ENCODE measurements around the gene GALM. TPM values are rescaled to one million over a fixed set of nuclear protein-coding genes. Genes with fewer than 3 reads are reported as not detected.

Gene GALM
- polyA plus RNA-seq, 2 of the 4 experiments (the other 2 are of a cell fraction), result 33.4 to 34.2 TPM

DNA sequence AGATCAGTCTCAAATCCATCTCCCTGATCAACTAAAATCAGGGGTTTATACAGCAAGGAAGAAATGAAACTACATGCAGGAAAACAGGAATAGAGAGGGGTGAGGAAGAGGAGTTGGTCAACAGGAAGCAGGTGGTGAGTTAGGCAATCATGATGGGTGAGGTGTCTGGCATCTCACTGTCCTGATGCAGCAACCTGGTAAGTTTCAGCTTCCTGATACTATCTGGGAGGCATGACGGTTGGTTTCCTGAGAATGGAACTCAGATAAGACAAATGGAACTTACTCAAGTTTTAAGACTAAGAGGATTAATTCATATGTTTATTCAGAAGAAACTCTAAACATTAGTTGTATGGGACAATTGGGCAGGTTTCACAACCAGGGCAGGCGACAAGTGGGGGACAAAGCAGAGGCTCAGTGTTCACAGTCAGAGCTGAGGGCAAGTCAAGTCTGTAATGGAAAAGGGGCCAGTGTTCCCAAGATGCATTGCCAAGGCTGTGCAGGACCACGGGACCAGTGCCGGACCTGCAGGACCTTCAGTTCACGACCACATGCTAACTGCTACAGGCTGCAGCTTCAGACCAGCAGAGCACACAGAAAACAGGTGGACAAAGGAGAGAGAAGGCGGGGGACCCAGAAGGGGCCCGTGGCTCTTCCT is 17.7 kb upstream of the GALM start:
- ChIA-PET POLR2A (no interaction called here), CTCF (interaction anchor here (1.0 to 1.9 kb wide), 5 partner anchors 11 to 66 kb away, joined by 4 to 5 read pairs (median 5); no protein-coding TSS in a partner anchor)
- DNase-seq (ENCODE audit: low read depth in 1 of 2, low spot score in 1 of 2) (no peak), FAIRE-seq (no peak), ATAC-seq (no peak)
- no peak overlapping the region for H3K27ac ChIP-seq
- no peaks in the 10 kb centered on the region for H3K4me1 ChIP-seq
- no peaks in the 10 kb centered on the region for H3K9me3 ChIP-seq
- 0 out of 4 replicates have a peak, but pooled peaks of 1 of the 2 experiments have one; percentile 3 for TF ChIP-seq CEBPB (IDR thresholded peaks at IDR 0.05)
- TF ChIP-seq ZSCAN20 (CRISPR knock-in tag; IDR thresholded peaks at IDR 0.05), result no peak
- TF ChIP-seq, protein P1, sequence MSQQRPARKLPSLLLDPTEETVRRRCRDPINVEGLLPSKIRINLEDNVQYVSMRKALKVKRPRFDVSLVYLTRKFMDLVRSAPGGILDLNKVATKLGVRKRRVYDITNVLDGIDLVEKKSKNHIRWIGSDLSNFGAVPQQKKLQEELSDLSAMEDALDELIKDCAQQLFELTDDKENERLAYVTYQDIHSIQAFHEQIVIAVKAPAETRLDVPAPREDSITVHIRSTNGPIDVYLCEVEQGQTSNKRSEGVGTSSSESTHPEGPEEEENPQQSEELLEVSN (IDR thresholded peaks at IDR 0.05; ENCODE audit: borderline replicate concordance, low read depth), result no peak
- TF ChIP-seq RNF2 (IDR thresholded peaks at IDR 0.05; ENCODE audit: borderline replicate concordance, low read depth), result no peak
- TF ChIP-seq FOSL2 (IDR thresholded peaks at IDR 0.05), result no peak
- TF ChIP-seq FOSL2 (CRISPR knock-in tag; IDR thresholded peaks at IDR 0.05), result no peak
- TF ChIP-seq, protein P2, sequence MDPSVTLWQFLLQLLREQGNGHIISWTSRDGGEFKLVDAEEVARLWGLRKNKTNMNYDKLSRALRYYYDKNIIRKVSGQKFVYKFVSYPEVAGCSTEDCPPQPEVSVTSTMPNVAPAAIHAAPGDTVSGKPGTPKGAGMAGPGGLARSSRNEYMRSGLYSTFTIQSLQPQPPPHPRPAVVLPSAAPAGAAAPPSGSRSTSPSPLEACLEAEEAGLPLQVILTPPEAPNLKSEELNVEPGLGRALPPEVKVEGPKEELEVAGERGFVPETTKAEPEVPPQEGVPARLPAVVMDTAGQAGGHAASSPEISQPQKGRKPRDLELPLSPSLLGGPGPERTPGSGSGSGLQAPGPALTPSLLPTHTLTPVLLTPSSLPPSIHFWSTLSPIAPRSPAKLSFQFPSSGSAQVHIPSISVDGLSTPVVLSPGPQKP (IDR thresholded peaks at IDR 0.05; ENCODE audit: low read depth, low read length), result no peak
- no peak overlapping the region for H3K4me2 ChIP-seq
- no peak overlapping the region for H3K4me3 ChIP-seq
- WGBS (ENCODE audit: missing lambda C conversion rate), result 72% methylated on average over 7 of the region's 7 CpGs

DNA sequence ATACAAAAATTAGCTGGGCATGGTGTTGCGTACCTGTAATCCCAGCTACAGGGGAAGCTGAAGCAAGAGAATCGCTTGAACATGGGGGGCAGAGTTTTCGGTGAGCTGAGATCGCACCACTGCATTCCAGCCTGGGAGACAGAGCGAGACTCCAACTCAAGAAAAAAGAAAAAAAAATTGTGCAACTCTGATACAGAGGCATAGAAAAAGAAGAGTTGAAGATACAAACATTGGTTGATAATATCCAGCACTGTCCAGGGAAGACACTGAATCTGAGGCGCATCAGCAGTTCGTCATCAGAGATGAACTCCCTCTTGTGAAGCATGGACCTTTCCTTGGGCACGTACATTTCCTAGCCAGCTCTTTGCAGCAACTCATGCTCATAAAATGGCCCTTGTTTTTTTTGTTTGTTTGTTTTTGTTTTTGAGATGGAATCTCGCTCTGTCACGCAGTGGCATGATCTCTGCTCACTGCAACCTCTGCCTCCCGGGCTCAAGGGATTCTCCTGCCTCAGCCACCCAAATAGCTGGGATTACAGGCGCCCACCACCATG is 16.7 kb upstream of the GALM start:
- Histone ChIP-seq H3K4me2 (no peak overlapping the region), H3K27ac (no peak overlapping the region), H3K9me3 (no peaks in the 10 kb centered on the region), H3K4me3 (no peak overlapping the region), H3K4me1 (no peaks in the 10 kb centered on the region)
- CTCF ChIA-PET, result interaction anchor here (1.0 to 1.9 kb wide), 4 partner anchors 10 to 67 kb away, joined by 4 to 5 read pairs (median 4); no protein-coding TSS in a partner anchor
- WGBS (ENCODE audit: missing lambda C conversion rate), result 87% methylated on average over 12 of the region's 12 CpGs
- peak in 1 of 2 experiments; percentile 27; a peak in 2 of 6 replicates for ATAC-seq
- FAIRE-seq, result no peak
- TF ChIP-seq EP300 (IDR thresholded peaks at IDR 0.05), result no peak
- no peak for TF ChIP-seq BHLHE40 (IDR thresholded peaks at IDR 0.05; ENCODE audit: low read depth, low read length)
- TF ChIP-seq MYC (IDR thresholded peaks at IDR 0.05; ENCODE audit: borderline replicate concordance, low read length), result no peak
- no peak for TF ChIP-seq RARB (CRISPR knock-in tag; IDR thresholded peaks at IDR 0.05)
- no peak for TF ChIP-seq EHMT2 (IDR thresholded peaks at IDR 0.05; ENCODE audit: low read depth)
- TF ChIP-seq FOXS1 (CRISPR knock-in tag; IDR thresholded peaks at IDR 0.05), result no peak
- TF ChIP-seq, protein P3, sequence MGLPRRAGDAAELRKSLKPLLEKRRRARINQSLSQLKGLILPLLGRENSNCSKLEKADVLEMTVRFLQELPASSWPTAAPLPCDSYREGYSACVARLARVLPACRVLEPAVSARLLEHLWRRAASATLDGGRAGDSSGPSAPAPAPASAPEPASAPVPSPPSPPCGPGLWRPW (IDR thresholded peaks at IDR 0.05), result no peak
- no peak for TF ChIP-seq GATA3 (IDR thresholded peaks at IDR 0.05; ENCODE audit: borderline replicate concordance)
- no peak for TF ChIP-seq NR3C1 (IDR thresholded peaks at IDR 0.05)
- no peak for TF ChIP-seq ESRRA (IDR thresholded peaks at IDR 0.05; ENCODE audit: borderline replicate concordance, low read length)
- TF ChIP-seq MAFK (IDR thresholded peaks at IDR 0.05; ENCODE audit: partially characterized antibody), result no peak
- no peak for TF ChIP-seq FOSL2 (IDR thresholded peaks at IDR 0.05)
- TF ChIP-seq FOSL2 (CRISPR knock-in tag; IDR thresholded peaks at IDR 0.05), result no peak
- TF ChIP-seq FOSB (CRISPR knock-in tag; IDR thresholded peaks at IDR 0.05), result no peak
- no peak for TF ChIP-seq CHD2 (IDR thresholded peaks at IDR 0.05; ENCODE audit: low read length, partially characterized antibody)
- TF ChIP-seq, protein P4, sequence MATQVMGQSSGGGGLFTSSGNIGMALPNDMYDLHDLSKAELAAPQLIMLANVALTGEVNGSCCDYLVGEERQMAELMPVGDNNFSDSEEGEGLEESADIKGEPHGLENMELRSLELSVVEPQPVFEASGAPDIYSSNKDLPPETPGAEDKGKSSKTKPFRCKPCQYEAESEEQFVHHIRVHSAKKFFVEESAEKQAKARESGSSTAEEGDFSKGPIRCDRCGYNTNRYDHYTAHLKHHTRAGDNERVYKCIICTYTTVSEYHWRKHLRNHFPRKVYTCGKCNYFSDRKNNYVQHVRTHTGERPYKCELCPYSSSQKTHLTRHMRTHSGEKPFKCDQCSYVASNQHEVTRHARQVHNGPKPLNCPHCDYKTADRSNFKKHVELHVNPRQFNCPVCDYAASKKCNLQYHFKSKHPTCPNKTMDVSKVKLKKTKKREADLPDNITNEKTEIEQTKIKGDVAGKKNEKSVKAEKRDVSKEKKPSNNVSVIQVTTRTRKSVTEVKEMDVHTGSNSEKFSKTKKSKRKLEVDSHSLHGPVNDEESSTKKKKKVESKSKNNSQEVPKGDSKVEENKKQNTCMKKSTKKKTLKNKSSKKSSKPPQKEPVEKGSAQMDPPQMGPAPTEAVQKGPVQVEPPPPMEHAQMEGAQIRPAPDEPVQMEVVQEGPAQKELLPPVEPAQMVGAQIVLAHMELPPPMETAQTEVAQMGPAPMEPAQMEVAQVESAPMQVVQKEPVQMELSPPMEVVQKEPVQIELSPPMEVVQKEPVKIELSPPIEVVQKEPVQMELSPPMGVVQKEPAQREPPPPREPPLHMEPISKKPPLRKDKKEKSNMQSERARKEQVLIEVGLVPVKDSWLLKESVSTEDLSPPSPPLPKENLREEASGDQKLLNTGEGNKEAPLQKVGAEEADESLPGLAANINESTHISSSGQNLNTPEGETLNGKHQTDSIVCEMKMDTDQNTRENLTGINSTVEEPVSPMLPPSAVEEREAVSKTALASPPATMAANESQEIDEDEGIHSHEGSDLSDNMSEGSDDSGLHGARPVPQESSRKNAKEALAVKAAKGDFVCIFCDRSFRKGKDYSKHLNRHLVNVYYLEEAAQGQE (IDR thresholded peaks at IDR 0.05), result no peak
- no peak for TF ChIP-seq HDAC2 (IDR thresholded peaks at IDR 0.05)
- DNase-seq (ENCODE audit: low read depth in 1 of 2, low spot score in 1 of 2), result no peak
- POLR2A ChIA-PET, result no interaction called here
